HepG2 (cell line): ENCODE measurements around the gene C5orf52. TPM values are rescaled to one million over a fixed set of nuclear protein-coding genes. Genes with fewer than 3 reads are reported as not detected.

Source experiments
- ATAC-seq: fragments of 200-7000 bp; cut with Tn5 transposase; 3 replicates; pipeline ENCODE4 v1.9.1; 2020; ENCODE audit warnings: mild to moderate bottlenecking, moderate library complexity
- BruUV-seq: library from RNA; stranded (reverse); fragments of 400-500 nt; replicated peaks from 2 replicates; lab custom pipeline; 2021; lab: Mats Ljungman, UMichigan
- CTCF ChIA-PET: fragments of 300-600 bp; formaldehyde crosslinking; extraction: SDS; loops from one replicate; lab custom pipeline; 2021; ENCODE audit warnings: low total read pairs, inconsistent platforms, low intra/inter-chr PET ratio; lab: Yijun Ruan, JAX
- POLR2A ChIA-PET: fragments of 350-600 bp; sonication (Branson Sonifier 250); formaldehyde crosslinking; loops from one replicate; lab custom pipeline; 2020; ENCODE audit warnings: antibody characterized with exemption, inconsistent platforms; lab: Yijun Ruan, JAX
- DNase-seq: peaks from one replicate; pipeline ENCODE4 v3.0.0-alpha.2; 2015; ENCODE audit warnings: low spot score
- FAIRE-seq: peaks from 3 replicates; lab custom pipeline; 2011; peaks lifted over from hg19 to GRCh38; lab: Jason Lieb, UNC
- H2AFZ ChIP-seq: one replicate; pipeline ENCODE4 v1.6.1; 2011; ENCODE audit warnings: low read length, inconsistent platforms
- H3K27ac ChIP-seq: fragments of 300-600 bp; 3 replicates; pipeline ENCODE4 v1.8.0; 2011; ENCODE audit warnings: mixed run types, mild to moderate bottlenecking, mixed read lengths, low read length, inconsistent platforms; ENCODE audit not compliant: insufficient read depth; ENCODE audit errors: extremely low read length
- H3K27me3 ChIP-seq, 2 experiments: fragments of 200-600 bp in 1 of 2; 2 replicates in 1 of 2; 3 replicates in 1 of 2; pipeline versions ENCODE4 v1.6.0 to v1.8.0; 2011; ENCODE audit warnings: low read length in 2 of 2, mild to moderate bottlenecking in 2 of 2, moderate library complexity in 2 of 2, inconsistent platforms in 1 of 2; ENCODE audit not compliant: insufficient read depth in 2 of 2, control insufficient read depth in 1 of 2
- H3K36me3 ChIP-seq, 2 experiments: fragments of 200-600 bp in 1 of 2; replicated peaks in 1 of 2; 2 replicates in 1 of 2; 3 replicates in 1 of 2; pipeline versions ENCODE4 v1.5.1 to v1.8.0; 2011; ENCODE audit warnings: low read length in 2 of 2, inconsistent platforms in 1 of 2; ENCODE audit not compliant: insufficient read depth in 2 of 2, control insufficient read depth in 1 of 2
- H3K4me1 ChIP-seq: 2 replicates; pipeline ENCODE4 v1.5.1; 2012; ENCODE audit warnings: low read length, inconsistent platforms; ENCODE audit not compliant: insufficient read depth
- H3K4me2 ChIP-seq: 2 replicates; pipeline ENCODE4 v1.6.0; 2011; ENCODE audit warnings: low read depth, low read length, inconsistent platforms
- H3K4me3 ChIP-seq, 3 experiments: fragments of 200-600 bp in 1 of 3; sonication (generic), shearing (Covaris generic) in 1 of 3; replicated peaks in 1 of 3; 2 replicates each; pipeline ENCODE4 v1.5.1; 2011 to 2016; ENCODE audit warnings: low read length in 3 of 3, inconsistent platforms in 2 of 3, low read depth in 2 of 3, mild to moderate bottlenecking in 2 of 3, control low read depth in 1 of 3, mixed read lengths in 1 of 3; ENCODE audit not compliant: insufficient read depth in 1 of 3
- H3K79me2 ChIP-seq: one replicate; pipeline ENCODE4 v1.6.1; 2011; ENCODE audit warnings: low read length, inconsistent platforms; ENCODE audit not compliant: insufficient read depth
- H3K9ac ChIP-seq: 2 replicates; pipeline ENCODE4 v1.6.0; 2011; ENCODE audit warnings: mild to moderate bottlenecking, low read depth, low read length, inconsistent platforms; ENCODE audit not compliant: insufficient read depth
- H3K9me3 ChIP-seq: 2 replicates; pipeline ENCODE4 v1.5.1; 2012; ENCODE audit warnings: mild to moderate bottlenecking, low read length
- H4K20me1 ChIP-seq: 2 replicates; pipeline ENCODE4 v1.6.0; 2011; ENCODE audit warnings: inconsistent platforms, mild to moderate bottlenecking, low read length, moderate library complexity; ENCODE audit not compliant: insufficient read depth
- CEBPZ ChIP-seq: IDR thresholded peaks from 2 replicates; pipeline ENCODE4 v1.6.1; 2012; ENCODE audit warnings: low read length, improper control_type of control experiment
- CENPX ChIP-seq: sonication (generic); formaldehyde crosslinking; IDR thresholded peaks from 2 replicates; pipeline ENCODE4 v1.9.0; 2021; ENCODE audit warnings: mild to moderate bottlenecking, missing genetic modification reagents, moderate library complexity
- E2F1 ChIP-seq: sonication (generic); formaldehyde crosslinking; IDR thresholded peaks from 2 replicates; pipeline ENCODE4 v1.5.0; 2020; ENCODE audit warnings: missing genetic modification reagents
- FOXA3 ChIP-seq: IDR thresholded peaks from 2 replicates; pipeline ENCODE4 v1.6.1; 2016; ENCODE audit warnings: missing genetic modification reagents, missing compliant biosample characterization
- FUBP1 ChIP-seq: sonication (generic); formaldehyde crosslinking; IDR thresholded peaks from 2 replicates; pipeline ENCODE4 v1.5.1; 2020; ENCODE audit warnings: missing genetic modification reagents, mild to moderate bottlenecking, borderline replicate concordance
- HDAC6 ChIP-seq: fragments of 200-600 bp; sonication (generic); IDR thresholded peaks from 2 replicates; pipeline ENCODE4 v1.7.0; 2017; ENCODE audit warnings: mild to moderate bottlenecking, antibody characterized with exemption, low read length, low read depth
- NBN ChIP-seq: fragments of 450-650 bp; conservative IDR thresholded peaks from 2 replicates; pipeline ENCODE4 v1.6.1; 2017
- NFATC3 ChIP-seq: sonication (generic); formaldehyde crosslinking; IDR thresholded peaks from 2 replicates; pipeline ENCODE4 v1.5.1; 2020; ENCODE audit warnings: mild to moderate bottlenecking, missing genetic modification reagents
- SKI ChIP-seq: fragments of 450-650 bp; IDR thresholded peaks from one replicate; pipeline ENCODE4 v1.6.1; 2018; ENCODE audit warnings: mild to moderate bottlenecking; ENCODE audit not compliant: partially characterized antibody
- TAF1 ChIP-seq: sonication (generic); formaldehyde crosslinking; IDR thresholded peaks from 2 replicates; pipeline ENCODE4 v1.4.0; 2020; ENCODE audit warnings: missing genetic modification reagents
- ZBTB43 ChIP-seq: sonication (generic); formaldehyde crosslinking; conservative IDR thresholded peaks from 2 replicates; pipeline ENCODE4 v1.4.0; 2020; ENCODE audit warnings: missing genetic modification reagents
- ZC3H13 ChIP-seq: sonication (generic); formaldehyde crosslinking; IDR thresholded peaks from 2 replicates; pipeline ENCODE4 v1.8.1; 2023; ENCODE audit warnings: mild to moderate bottlenecking, missing genetic modification reagents, moderate library complexity
- ZNF225 ChIP-seq: sonication (generic); formaldehyde crosslinking; IDR thresholded peaks from 2 replicates; pipeline ENCODE4 v1.4.0; 2020; ENCODE audit warnings: mild to moderate bottlenecking, missing genetic modification reagents
- ZNF616 ChIP-seq: sonication (generic); formaldehyde crosslinking; IDR thresholded peaks from 2 replicates; pipeline ENCODE4 v1.5.0; 2020; ENCODE audit warnings: low read depth, mild to moderate bottlenecking, missing genetic modification reagents
- ZNF879 ChIP-seq: sonication (generic); formaldehyde crosslinking; IDR thresholded peaks from 2 replicates; pipeline ENCODE4 v1.8.1; 2023; ENCODE audit warnings: missing genetic modification reagents
- WGBS: methylation state at CpG from one replicate; pipeline ENCODE4 v1.1.6; 2017; ENCODE audit warnings: low lambda C conversion rate; 5-methylcytosine and 5-hydroxymethylcytosine counted together
- in situ Hi-C: cut with HindIII; loops from 2 replicates; pipeline ENCODE4 v1.10.0; 2017; ENCODE audit warnings: low pct_unique_long_range_greater_than_20kb; ENCODE audit not compliant: extremely low pct_ligation_motif_present
- intact Hi-C: fragments of 100-400 bp; cut with micrococcal nuclease; formaldehyde crosslinking; loops from one replicate; pipeline ENCODE4 v1.10.0; 2022; ENCODE audit not compliant: unreplicated experiment
- polyA plus RNA-seq, 8 experiments: library from polyadenylated mRNA; depleted of rRNA in 3 of 8; stranded (reverse) in 7 of 8; unstranded in 1 of 8; fragments of >200 nt; fragmentation: Illumina TruSeq in 4 of 8; extraction: Trizol in 4 of 8; gene quantifications; 2 replicates each; pipeline versions ENCODE4 v1.2.1 to v1.2.3, GENCODE V29; 2011 to 2016; ENCODE audit warnings: low read depth in 4 of 8, missing spikeins in 1 of 8, mixed read lengths in 1 of 8; ENCODE audit not compliant: insufficient read depth in 1 of 8
- total RNA-seq, 5 experiments: library from RNA; depleted of rRNA; stranded (reverse); fragments of >200 nt; fragmentation: Illumina TruSeq; extraction: Trizol; gene quantifications; 2 replicates each; pipeline ENCODE4 v1.2.3, GENCODE V29; 2016; ENCODE audit warnings: low read depth in 1 of 5

Gene C5orf52
- total and polyA plus RNA-seq, 2 of the 13 experiments (the other 11 are each of a cell fraction or from before 2014, with no cell fraction given), result not detected

- in situ Hi-C loops, result no loop called here
- TF ChIP-seq ZBTB43 (CRISPR knock-in tag), result no peak
- no peak for TF ChIP-seq ZC3H13 (CRISPR knock-in tag)
- no peak for TF ChIP-seq SKI
- no peak for TF ChIP-seq FUBP1
- TF ChIP-seq ZNF879 (CRISPR knock-in tag), result no peak
- no peak for TF ChIP-seq HDAC6
- TF ChIP-seq FOXA3 (CRISPR knock-in tag), result no peak
- TF ChIP-seq CEBPZ, result no peak
- TF ChIP-seq NFATC3, result no peak
- no peak for TF ChIP-seq ZNF225 (CRISPR knock-in tag)
- no peak for TF ChIP-seq ZNF616 (CRISPR knock-in tag)
- TF ChIP-seq TAF1, result no peak
- TF ChIP-seq CENPX (CRISPR knock-in tag), result no peak
- no peak for TF ChIP-seq E2F1 (CRISPR knock-in tag)
- TF ChIP-seq NBN, result no peak
Observed at GRCh38 chr5:157659868-157660660, 11.3 kb upstream of the C5orf52 start.

More at GRCh38 chr5:157659868-157660660, 11.3 kb upstream of the C5orf52 start:
- Histone ChIP-seq H3K36me3 (no peaks in the 10 kb centered on the region), H3K27me3 (peaks cover 0 to 3% of the 10 kb centered on the region in 2 experiments; a peak in 1 of 5 replicates), H3K9me3 (peaks cover 4% of the 10 kb centered on the region; the same call in 1 of the 2 replicates), H3K27ac (no peak overlapping the region), H2AFZ (no peak overlapping the region), H3K79me2 (no peaks in the 10 kb centered on the region), H4K20me1 (no peaks in the 10 kb centered on the region), H3K9ac (no peak overlapping the region), H3K4me1 (no peaks in the 10 kb centered on the region), H3K4me3 (no peak overlapping the region), H3K4me2 (no peak overlapping the region)
- POLR2A ChIA-PET, result no interaction called here
- no TSS peak for BruUV-seq
- WGBS, result 4% methylated on average over 7 of the region's 8 CpGs
- no peak for DNase-seq
- no peak for ATAC-seq
- FAIRE-seq, result no peak
- CTCF ChIA-PET, result no interaction called here
- intact Hi-C loops, result no loop called here
